ENCODE data around the gene MAP3K15. TPM values are rescaled to one million over a fixed set of nuclear protein-coding genes. Genes with fewer than 3 reads are reported as not detected.

MAP3K15 gene
- polyA plus RNA-seq, 3 donors: not detected

GRCh38 chrX:19556202-19556601, 40.9 kb upstream of the MAP3K15 start:
- no peak overlapping the region for H3K27ac ChIP-seq (ENCODE audit: low read depth in 1 of 2, low read length in 2 of 2)
- Mint-ChIP-seq H3K27me3 (ENCODE audit: low read depth in 3 of 3) (peaks cover 0 to 15% (median 0%) of the 10 kb centered on the region in 3 donors), H3K9me3 (no peaks in the 10 kb centered on the region), H3K36me3 (peaks cover 31 to 32% of the 10 kb centered on the region in 2 donors), H3K27ac (no peak overlapping the region), H3K4me3 (no peak overlapping the region), H3K4me1 (no peaks in the 10 kb centered on the region)
- no peak overlapping the region for H3K4me2 ChIP-seq (replicated peaks; ENCODE audit: extremely low read depth, low read length, poor library complexity, severe bottlenecking)
- H3K4me1 ChIP-seq (ENCODE audit: control insufficient read depth in 1 of 2, insufficient read depth in 2 of 2, low read length in 2 of 2): no peaks in the 10 kb centered on the region
- H3K79me2 ChIP-seq (ENCODE audit: insufficient read depth, low read length): no peaks in the 10 kb centered on the region
- H3K27me3 ChIP-seq (ENCODE audit: control insufficient read depth in 2 of 2, insufficient read depth in 2 of 2, low read length in 2 of 2): peaks cover 0 to 3% of the 10 kb centered on the region in 2 donors
- intact Hi-C loops (cut with micrococcal nuclease): no loop called here
- peaks cover 28% of the 10 kb centered on the region for H4K20me1 ChIP-seq (ENCODE audit: insufficient read depth, low read length)
- no peaks in the 10 kb centered on the region for H3K9me3 ChIP-seq (replicated peaks in 1 of 2; ENCODE audit: control insufficient read depth in 1 of 2, insufficient read depth in 1 of 2, low read length in 2 of 2)
- H3K36me3 ChIP-seq (replicated peaks in 1 of 2; ENCODE audit: control insufficient read depth in 1 of 2, insufficient read depth in 2 of 2, low read length in 2 of 2): peaks cover 13 to 45% of the 10 kb centered on the region in 2 donors
- no peak overlapping the region for H3K4me3 ChIP-seq (replicated peaks in 1 of 3; ENCODE audit: low read depth in 2 of 3, low read length in 3 of 3)
- DNase-seq: no peak
- no peak overlapping the region for H3K9ac ChIP-seq (ENCODE audit: insufficient read depth, low read length, poor library complexity, severe bottlenecking)
- no CpG with 5 or more reads among the region's 4 CpGs for WGBS (ENCODE audit: insufficient coverage)
- TF ChIP-seq CTCF (IDR thresholded peaks at IDR 0.05): no peak
- no peak overlapping the region for H2AFZ ChIP-seq (ENCODE audit: insufficient read depth, low read depth, low read length, poor library complexity, severe bottlenecking)

- H3K9me3 ChIP-seq (replicated peaks in 1 of 2; ENCODE audit: control insufficient read depth in 1 of 2, insufficient read depth in 1 of 2, low read length in 2 of 2): no peaks in the 10 kb centered on the region
- Mint-ChIP-seq H3K36me3 (peaks cover 31 to 32% of the 10 kb centered on the region in 2 donors), H3K4me1 (no peaks in the 10 kb centered on the region), H3K27ac (peak overlapping the region in 2 of 7 donors; percentile 54 to 79), H3K27me3 (ENCODE audit: low read depth in 3 of 3) (peaks cover 0 to 15% (median 0%) of the 10 kb centered on the region in 3 donors), H3K9me3 (no peaks in the 10 kb centered on the region), H3K4me3 (no peak overlapping the region)
- H3K4me1 ChIP-seq (ENCODE audit: control insufficient read depth in 1 of 2, insufficient read depth in 2 of 2, low read length in 2 of 2): no peaks in the 10 kb centered on the region
- no peak overlapping the region for H3K4me2 ChIP-seq (replicated peaks; ENCODE audit: extremely low read depth, low read length, poor library complexity, severe bottlenecking)
- DNase-seq: no peak
- intact Hi-C loops (cut with micrococcal nuclease): no loop called here
- no peaks in the 10 kb centered on the region for H3K79me2 ChIP-seq (ENCODE audit: insufficient read depth, low read length)
- H3K27ac ChIP-seq (ENCODE audit: low read depth in 1 of 2, low read length in 2 of 2): no peak overlapping the region
- 88% methylated on average over 3 of the region's 5 CpGs for WGBS (ENCODE audit: insufficient coverage)
- no peak overlapping the region for H3K4me3 ChIP-seq (replicated peaks in 1 of 3; ENCODE audit: low read depth in 2 of 3, low read length in 3 of 3)
- H3K9ac ChIP-seq (ENCODE audit: insufficient read depth, low read length, poor library complexity, severe bottlenecking): no peak overlapping the region
- H3K27me3 ChIP-seq (ENCODE audit: control insufficient read depth in 2 of 2, insufficient read depth in 2 of 2, low read length in 2 of 2): peaks cover 0 to 3% of the 10 kb centered on the region in 2 donors
- no peak overlapping the region for H2AFZ ChIP-seq (ENCODE audit: insufficient read depth, low read depth, low read length, poor library complexity, severe bottlenecking)
- H4K20me1 ChIP-seq (ENCODE audit: insufficient read depth, low read length): peaks cover 28% of the 10 kb centered on the region
- no peak for TF ChIP-seq CTCF (IDR thresholded peaks at IDR 0.05)
- H3K36me3 ChIP-seq (replicated peaks in 1 of 2; ENCODE audit: control insufficient read depth in 1 of 2, insufficient read depth in 2 of 2, low read length in 2 of 2): peaks cover 15 to 44% of the 10 kb centered on the region in 2 donors
Measured at GRCh38 chrX:19555683-19556082, 40.4 kb upstream of the MAP3K15 start.

Data from CD14-positive monocyte (primary cell).